ENCODE data around the gene ETV6. TPM values are rescaled to one million over a fixed set of nuclear protein-coding genes. Genes with fewer than 3 reads are reported as not detected.

ETV6 gene
- total RNA-seq, 1 experiment from 2014 or later: 89.1 TPM

- CTCF ChIA-PET: interaction anchor here (0.6 kb wide), 2 partner anchors 41 to 506 kb away, joined by 3 to 5 read pairs; no protein-coding TSS in a partner anchor
- no peaks in the 10 kb centered on the region for H3K9me3 Mint-ChIP-seq (ENCODE audit: low read depth, unreplicated experiment)
- peaks cover 5% of the 10 kb centered on the region for H3K36me3 Mint-ChIP-seq (ENCODE audit: insufficient read depth, unreplicated experiment)
- DNase-seq: no peak
- TF ChIP-seq, protein P1, sequence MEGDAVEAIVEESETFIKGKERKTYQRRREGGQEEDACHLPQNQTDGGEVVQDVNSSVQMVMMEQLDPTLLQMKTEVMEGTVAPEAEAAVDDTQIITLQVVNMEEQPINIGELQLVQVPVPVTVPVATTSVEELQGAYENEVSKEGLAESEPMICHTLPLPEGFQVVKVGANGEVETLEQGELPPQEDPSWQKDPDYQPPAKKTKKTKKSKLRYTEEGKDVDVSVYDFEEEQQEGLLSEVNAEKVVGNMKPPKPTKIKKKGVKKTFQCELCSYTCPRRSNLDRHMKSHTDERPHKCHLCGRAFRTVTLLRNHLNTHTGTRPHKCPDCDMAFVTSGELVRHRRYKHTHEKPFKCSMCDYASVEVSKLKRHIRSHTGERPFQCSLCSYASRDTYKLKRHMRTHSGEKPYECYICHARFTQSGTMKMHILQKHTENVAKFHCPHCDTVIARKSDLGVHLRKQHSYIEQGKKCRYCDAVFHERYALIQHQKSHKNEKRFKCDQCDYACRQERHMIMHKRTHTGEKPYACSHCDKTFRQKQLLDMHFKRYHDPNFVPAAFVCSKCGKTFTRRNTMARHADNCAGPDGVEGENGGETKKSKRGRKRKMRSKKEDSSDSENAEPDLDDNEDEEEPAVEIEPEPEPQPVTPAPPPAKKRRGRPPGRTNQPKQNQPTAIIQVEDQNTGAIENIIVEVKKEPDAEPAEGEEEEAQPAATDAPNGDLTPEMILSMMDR (IDR thresholded peaks at IDR 0.05; ENCODE audit: unreplicated experiment): no peak
- no peaks in the 10 kb centered on the region for H3K27me3 Mint-ChIP-seq (ENCODE audit: unreplicated experiment)
- H3K4me1 Mint-ChIP-seq (ENCODE audit: low read depth, unreplicated experiment): peaks cover 65% of the 10 kb centered on the region
- no TSS peak for BruUV-seq (replicated peaks)
- intact Hi-C loops (cut with micrococcal nuclease; ENCODE audit: unreplicated experiment): no loop called here
- H3K4me3 Mint-ChIP-seq (ENCODE audit: low read depth, unreplicated experiment): no peak overlapping the region
- H3K27ac Mint-ChIP-seq (ENCODE audit: unreplicated experiment): no peak overlapping the region
Measured at GRCh38 chr12:11674894-11675390, 25.5 kb downstream of the ETV6 start.

DNA sequence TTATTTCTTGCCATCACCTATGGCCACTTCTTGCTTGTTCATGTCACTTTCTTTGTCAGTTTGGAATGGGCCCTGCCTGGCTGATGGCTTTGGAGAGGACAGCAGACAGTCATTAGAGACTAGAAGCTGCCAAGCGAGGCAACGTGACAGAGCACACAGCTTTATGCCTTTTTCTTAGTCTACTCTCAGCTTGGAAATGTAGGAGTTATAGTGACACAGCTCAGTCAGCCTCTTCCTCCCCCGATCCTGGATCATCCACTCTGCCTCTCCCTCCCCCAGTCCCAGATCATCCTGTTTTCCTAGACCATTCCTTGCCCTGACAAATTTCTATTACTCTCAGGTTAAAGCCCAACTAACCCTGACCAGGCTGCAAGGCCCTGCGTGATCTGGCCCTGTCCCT, 26.6 kb downstream of the ETV6 start:
- H3K9me3 Mint-ChIP-seq (ENCODE audit: low read depth, unreplicated experiment): no peaks in the 10 kb centered on the region
- peaks cover 5% of the 10 kb centered on the region for H3K36me3 Mint-ChIP-seq (ENCODE audit: insufficient read depth, unreplicated experiment)
- no peak overlapping the region for H3K4me3 Mint-ChIP-seq (ENCODE audit: low read depth, unreplicated experiment)
- no peaks in the 10 kb centered on the region for H3K27me3 Mint-ChIP-seq (ENCODE audit: unreplicated experiment)
- CTCF ChIA-PET: interaction anchor here (0.6 kb wide), 1 partner anchor 8 kb away, joined by 3 read pairs; no protein-coding TSS in a partner anchor
- TF ChIP-seq, protein P1 (IDR thresholded peaks at IDR 0.05; ENCODE audit: unreplicated experiment): no peak
- H3K27ac Mint-ChIP-seq (ENCODE audit: unreplicated experiment): no peak overlapping the region
- no TSS peak for BruUV-seq (replicated peaks)
- peaks cover 57% of the 10 kb centered on the region for H3K4me1 Mint-ChIP-seq (ENCODE audit: low read depth, unreplicated experiment)
- DNase-seq: no peak
- intact Hi-C loops (cut with micrococcal nuclease; ENCODE audit: unreplicated experiment): no loop called here

DNA sequence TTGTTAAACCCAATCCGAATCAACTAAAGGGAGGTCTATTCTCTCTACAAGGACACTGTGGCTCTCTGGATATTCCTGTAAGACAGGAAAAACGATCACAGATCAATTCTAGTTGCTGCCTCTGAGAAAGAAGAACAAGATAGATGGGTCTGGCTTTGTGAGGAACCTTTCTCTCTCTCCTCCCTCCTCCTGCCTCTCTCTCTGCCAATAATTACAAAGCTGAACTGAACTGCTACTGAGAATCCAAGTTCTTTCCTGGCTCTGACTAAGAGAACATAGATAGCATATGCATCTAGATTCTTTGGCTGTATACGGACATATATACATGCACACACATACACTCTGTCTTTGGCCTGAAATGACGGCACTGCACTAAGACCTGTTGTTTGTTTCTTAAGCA, 27.6 kb downstream of the ETV6 start:
- no peak overlapping the region for H3K27ac Mint-ChIP-seq (ENCODE audit: unreplicated experiment)
- no peaks in the 10 kb centered on the region for H3K27me3 Mint-ChIP-seq (ENCODE audit: unreplicated experiment)
- no TSS peak for BruUV-seq (replicated peaks)
- H3K36me3 Mint-ChIP-seq (ENCODE audit: insufficient read depth, unreplicated experiment): peaks cover 5% of the 10 kb centered on the region
- CTCF ChIA-PET: interaction anchor here (0.6 kb wide), 2 partner anchors 40 to 958 kb away, joined by 3 read pairs; no protein-coding TSS in a partner anchor
- TF ChIP-seq, protein P1 (IDR thresholded peaks at IDR 0.05; ENCODE audit: unreplicated experiment): no peak
- H3K9me3 Mint-ChIP-seq (ENCODE audit: low read depth, unreplicated experiment): no peaks in the 10 kb centered on the region
- H3K4me1 Mint-ChIP-seq (ENCODE audit: low read depth, unreplicated experiment): peaks cover 56% of the 10 kb centered on the region
- H3K4me3 Mint-ChIP-seq (ENCODE audit: low read depth, unreplicated experiment): no peak overlapping the region
- DNase-seq: no peak
- intact Hi-C loops (cut with micrococcal nuclease; ENCODE audit: unreplicated experiment): no loop called here

- intact Hi-C loops (cut with micrococcal nuclease; ENCODE audit: unreplicated experiment): no loop called here
- H3K4me1 Mint-ChIP-seq (ENCODE audit: low read depth, unreplicated experiment): peaks cover 49% of the 10 kb centered on the region
- TF ChIP-seq, protein P1 (IDR thresholded peaks at IDR 0.05; ENCODE audit: unreplicated experiment): no peak
- no peak for DNase-seq
- H3K36me3 Mint-ChIP-seq (ENCODE audit: insufficient read depth, unreplicated experiment): peaks cover 5% of the 10 kb centered on the region
- no peaks in the 10 kb centered on the region for H3K9me3 Mint-ChIP-seq (ENCODE audit: low read depth, unreplicated experiment)
- H3K27me3 Mint-ChIP-seq (ENCODE audit: unreplicated experiment): no peaks in the 10 kb centered on the region
- BruUV-seq (replicated peaks): no TSS peak
- no peak overlapping the region for H3K27ac Mint-ChIP-seq (ENCODE audit: unreplicated experiment)
- CTCF ChIA-PET: interaction anchor here (0.6 kb wide), 1 partner anchor 40 kb away, joined by 3 read pairs; no protein-coding TSS in a partner anchor
- no peak overlapping the region for H3K4me3 Mint-ChIP-seq (ENCODE audit: low read depth, unreplicated experiment)
Measured at GRCh38 chr12:11677752-11678151, 28.3 kb downstream of the ETV6 start.

Data from Calu3 (cell line).